Hepatocyte (in vitro differentiated cells): ENCODE results near the gene EDARADD. TPM values are rescaled to one million over a fixed set of nuclear protein-coding genes. Genes with fewer than 3 reads are reported as not detected.

ENCODE experiments used
- DNase-seq: peaks from one replicate; pipeline ENCODE4 v3.0.0-alpha.2; 2016; ENCODE audit warnings: low spot score
- H2AFZ ChIP-seq: fragments of 200-600 bp; sonication (generic); 2 replicates; pipeline ENCODE4 v1.6.0; 2016; ENCODE audit warnings: antibody characterized with exemption, mild to moderate bottlenecking
- H3K27ac ChIP-seq: fragments of 200-600 bp; sonication (generic); 2 replicates; pipeline ENCODE4 v1.5.1; 2016; ENCODE audit warnings: mild to moderate bottlenecking
- H3K27me3 ChIP-seq: fragments of 200-600 bp; sonication (generic); 2 replicates; pipeline ENCODE4 v1.6.1; 2016
- H3K36me3 ChIP-seq: fragments of 200-600 bp; sonication (generic); replicated peaks from 2 replicates; pipeline ENCODE4 v1.5.1; 2016; ENCODE audit warnings: low read depth; ENCODE audit not compliant: insufficient read depth
- H3K4me1 ChIP-seq: fragments of 200-600 bp; sonication (generic); 2 replicates; pipeline ENCODE4 v1.5.1; 2016; ENCODE audit warnings: mild to moderate bottlenecking, moderate library complexity; ENCODE audit not compliant: insufficient read depth
- H3K4me2 ChIP-seq: fragments of 200-600 bp; sonication (generic); 2 replicates; pipeline ENCODE4 v1.6.0; 2016
- H3K4me3 ChIP-seq: fragments of 200-600 bp; sonication (generic); 2 replicates; pipeline ENCODE4 v1.5.1; 2016; ENCODE audit warnings: mild to moderate bottlenecking
- H3K79me2 ChIP-seq: fragments of 200-600 bp; sonication (generic); 2 replicates; pipeline ENCODE4 v1.6.0; 2017; ENCODE audit warnings: mild to moderate bottlenecking
- H3K9me2 ChIP-seq: fragments of 200-600 bp; sonication (generic); replicated peaks from 2 replicates; pipeline ENCODE4 v1.6.0; 2017; ENCODE audit warnings: mild to moderate bottlenecking; ENCODE audit not compliant: insufficient read depth
- H3K9me3 ChIP-seq: fragments of 200-600 bp; sonication (generic); 2 replicates; pipeline ENCODE4 v1.5.1; 2016; ENCODE audit warnings: low read depth, mild to moderate bottlenecking
- H4K20me1 ChIP-seq: fragments of 200-600 bp; sonication (generic); 2 replicates; pipeline ENCODE4 v1.6.0; 2016; ENCODE audit warnings: mild to moderate bottlenecking; ENCODE audit not compliant: insufficient read depth, poor library complexity, severe bottlenecking
- CTCF ChIP-seq: fragments of 200-600 bp; sonication (generic); IDR thresholded peaks from 2 replicates; pipeline ENCODE4 v1.5.1; 2016; ENCODE audit warnings: antibody characterized with exemption, mild to moderate bottlenecking; ENCODE audit not compliant: poor library complexity
- EZH2 ChIP-seq: fragments of 200-600 bp; sonication (generic); IDR thresholded peaks from 2 replicates; pipeline ENCODE4 v1.6.1; 2016; ENCODE audit warnings: antibody characterized with exemption, mild to moderate bottlenecking, borderline replicate concordance
- EZH2phosphoT487 ChIP-seq: fragments of 200-600 bp; sonication (generic); IDR thresholded peaks from one replicate; pipeline ENCODE4 v1.6.1; 2018; ENCODE audit warnings: antibody characterized with exemption, mild to moderate bottlenecking, low read depth, moderate library complexity; ENCODE audit not compliant: unreplicated experiment, severe bottlenecking
- WGBS: methylation state at CpG from one replicate; pipeline ENCODE4 v1.1.6; 2016; ENCODE audit warnings: low lambda C conversion rate; ENCODE audit errors: missing lambda C conversion rate; 5-methylcytosine and 5-hydroxymethylcytosine counted together
- polyA plus RNA-seq: library from polyadenylated mRNA; unstranded; fragments of >200 nt; fragmentation: Nextera tagmentation; extraction: Ambion mirVana; gene quantifications from 2 replicates; pipeline ENCODE4 v1.2.1, GENCODE V29; 2016
- total RNA-seq: library from RNA; depleted of rRNA; stranded (reverse); fragments of >200 nt; gene quantifications from 2 replicates; pipeline ENCODE4 v1.2.3, GENCODE V29; 2014

EDARADD gene
- total and polyA plus RNA-seq, 2 experiments from 2014 or later, result 1.7 to 4.5 TPM

GRCh38 chr1:236354330-236355147 lies 39.5 kb upstream of the EDARADD start:
- no peak for DNase-seq
- 52% methylated on average over 4 of the region's 4 CpGs for WGBS

GRCh38 chr1:236356141-236356540 lies 37.9 kb upstream of the EDARADD start:
- WGBS, result 44% methylated on average over 2 of the region's 2 CpGs
- no peaks in the 10 kb centered on the region for H3K27me3 ChIP-seq
- H3K9me2 ChIP-seq, result no peaks in the 10 kb centered on the region
- H3K4me1 ChIP-seq, result no peaks in the 10 kb centered on the region
- no peaks in the 10 kb centered on the region for H3K36me3 ChIP-seq
- no peaks in the 10 kb centered on the region for H4K20me1 ChIP-seq
- no peaks in the 10 kb centered on the region for H3K9me3 ChIP-seq
- no peak overlapping the region for H3K27ac ChIP-seq
- H2AFZ ChIP-seq, result no peak overlapping the region
- no peaks in the 10 kb centered on the region for H3K79me2 ChIP-seq
- TF ChIP-seq EZH2 (no peak), EZH2phosphoT487 (no peak), CTCF (no peak)
- H3K4me2 ChIP-seq, result no peak overlapping the region
- no peak for DNase-seq
- H3K4me3 ChIP-seq, result no peak overlapping the region

More at GRCh38 chr1:236354330-236355147, 39.5 kb upstream of the EDARADD start:
- Histone ChIP-seq H3K27ac (no peak overlapping the region), H3K9me3 (no peaks in the 10 kb centered on the region), H3K36me3 (no peaks in the 10 kb centered on the region), H3K9me2 (no peaks in the 10 kb centered on the region), H3K4me2 (no peak overlapping the region), H3K4me3 (no peak overlapping the region), H3K4me1 (no peaks in the 10 kb centered on the region), H2AFZ (no peak overlapping the region), H3K79me2 (no peaks in the 10 kb centered on the region), H4K20me1 (no peaks in the 10 kb centered on the region), H3K27me3 (no peaks in the 10 kb centered on the region)
- TF ChIP-seq CTCF (no peak), EZH2 (no peak), EZH2phosphoT487 (no peak)

GRCh38 chr1:236361909-236362590 lies 32.0 kb upstream of the EDARADD start:
- no peak overlapping the region for H3K4me3 ChIP-seq
- H3K4me1 ChIP-seq, result no peaks in the 10 kb centered on the region
- H3K36me3 ChIP-seq, result no peaks in the 10 kb centered on the region
- no peaks in the 10 kb centered on the region for H3K79me2 ChIP-seq
- TF ChIP-seq EZH2, result no peak
- no peak for TF ChIP-seq CTCF
- TF ChIP-seq EZH2phosphoT487, result no peak
- H4K20me1 ChIP-seq, result no peaks in the 10 kb centered on the region
- no peaks in the 10 kb centered on the region for H3K9me3 ChIP-seq
- no peak overlapping the region for H2AFZ ChIP-seq
- H3K27me3 ChIP-seq, result no peaks in the 10 kb centered on the region
- no peak overlapping the region for H3K4me2 ChIP-seq
- no peaks in the 10 kb centered on the region for H3K9me2 ChIP-seq
- 92% methylated on average over 7 of the region's 7 CpGs for WGBS
- no peak overlapping the region for H3K27ac ChIP-seq
- DNase-seq, result no peak
